ENCODE results near the gene GPR89A.
"Not testable (repeated sequence)": the region's sequence is repeated elsewhere in the genome, so short reads cannot be mapped to it uniquely, and the experiment has no call there.

DNA sequence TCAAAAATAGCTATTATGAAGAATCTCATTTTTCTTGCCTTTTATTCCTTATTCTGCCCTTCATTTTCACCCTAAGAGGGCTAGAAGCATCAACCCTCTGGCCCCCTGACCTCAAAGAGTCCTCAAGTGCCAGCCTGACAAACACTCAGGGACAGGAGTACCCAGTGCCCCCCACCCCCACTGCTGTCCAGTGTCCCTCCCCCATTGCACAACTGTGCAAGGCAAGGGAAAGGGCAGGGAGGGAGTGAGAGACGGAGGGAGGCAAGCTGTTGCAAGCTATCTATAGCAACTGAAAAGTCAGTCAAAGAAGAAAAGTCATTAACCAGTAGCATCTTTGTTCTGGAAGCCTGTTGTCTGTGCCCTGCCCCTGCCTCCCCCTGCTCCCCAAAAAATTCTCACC is 78.3 kb downstream of the GPR89A start:
- TF ChIP-seq, protein P1, sequence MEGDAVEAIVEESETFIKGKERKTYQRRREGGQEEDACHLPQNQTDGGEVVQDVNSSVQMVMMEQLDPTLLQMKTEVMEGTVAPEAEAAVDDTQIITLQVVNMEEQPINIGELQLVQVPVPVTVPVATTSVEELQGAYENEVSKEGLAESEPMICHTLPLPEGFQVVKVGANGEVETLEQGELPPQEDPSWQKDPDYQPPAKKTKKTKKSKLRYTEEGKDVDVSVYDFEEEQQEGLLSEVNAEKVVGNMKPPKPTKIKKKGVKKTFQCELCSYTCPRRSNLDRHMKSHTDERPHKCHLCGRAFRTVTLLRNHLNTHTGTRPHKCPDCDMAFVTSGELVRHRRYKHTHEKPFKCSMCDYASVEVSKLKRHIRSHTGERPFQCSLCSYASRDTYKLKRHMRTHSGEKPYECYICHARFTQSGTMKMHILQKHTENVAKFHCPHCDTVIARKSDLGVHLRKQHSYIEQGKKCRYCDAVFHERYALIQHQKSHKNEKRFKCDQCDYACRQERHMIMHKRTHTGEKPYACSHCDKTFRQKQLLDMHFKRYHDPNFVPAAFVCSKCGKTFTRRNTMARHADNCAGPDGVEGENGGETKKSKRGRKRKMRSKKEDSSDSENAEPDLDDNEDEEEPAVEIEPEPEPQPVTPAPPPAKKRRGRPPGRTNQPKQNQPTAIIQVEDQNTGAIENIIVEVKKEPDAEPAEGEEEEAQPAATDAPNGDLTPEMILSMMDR (IDR thresholded peaks at IDR 0.05) = not testable (repeated sequence)
- TF ChIP-seq POLR2A (IDR thresholded peaks at IDR 0.05) = not testable (repeated sequence)
